ENCODE measurements around the gene THRA.

The THRA gene

GRCh38 chr17:40104594-40105486 is 42.1 kb downstream of the THRA start:
- no peaks in the 10 kb centered on the region for H3K9me3 Mint-ChIP-seq
- peaks cover 96% of the 10 kb centered on the region for H3K4me1 Mint-ChIP-seq (ENCODE audit: low read depth)
- H3K36me3 Mint-ChIP-seq (ENCODE audit: low read depth), result no peaks in the 10 kb centered on the region
- H3K27ac Mint-ChIP-seq, result peak overlapping the region; percentile 12
- no peaks in the 10 kb centered on the region for H3K27me3 Mint-ChIP-seq
- no peak overlapping the region for H3K4me3 Mint-ChIP-seq

- Mint-ChIP-seq H3K4me3 (no peak overlapping the region), H3K27me3 (no peaks in the 10 kb centered on the region), H3K4me1 (ENCODE audit: low read depth) (peaks cover 93% of the 10 kb centered on the region), H3K27ac (peak overlapping the region; percentile 16), H3K9me3 (no peaks in the 10 kb centered on the region), H3K36me3 (ENCODE audit: low read depth) (no peaks in the 10 kb centered on the region)
These were observed 43.3 kb downstream of the THRA start for GRCh38 chr17:40105861-40106759.

- Mint-ChIP-seq H3K36me3 (ENCODE audit: low read depth) (no peaks in the 10 kb centered on the region), H3K4me1 (ENCODE audit: low read depth) (peaks cover 93% of the 10 kb centered on the region), H3K27me3 (no peaks in the 10 kb centered on the region), H3K4me3 (no peak overlapping the region), H3K27ac (peak overlapping the region; percentile 16), H3K9me3 (no peaks in the 10 kb centered on the region)
These were observed 44.2 kb downstream of the THRA start for GRCh38 chr17:40106760-40107521.

- Mint-ChIP-seq H3K36me3 (ENCODE audit: low read depth) (no peaks in the 10 kb centered on the region), H3K27ac (peak overlapping the region; percentile 90), H3K9me3 (no peaks in the 10 kb centered on the region), H3K27me3 (no peaks in the 10 kb centered on the region), H3K4me3 (peak overlapping the region; percentile 57), H3K4me1 (ENCODE audit: low read depth) (peaks cover 96% of the 10 kb centered on the region)
These were observed 44.9 kb downstream of the THRA start for GRCh38 chr17:40107522-40108174.

- Mint-ChIP-seq H3K4me1 (ENCODE audit: low read depth) (peaks cover 95% of the 10 kb centered on the region), H3K4me3 (no peak overlapping the region), H3K27me3 (no peaks in the 10 kb centered on the region), H3K27ac (peak overlapping the region; percentile 90), H3K36me3 (ENCODE audit: low read depth) (no peaks in the 10 kb centered on the region), H3K9me3 (no peaks in the 10 kb centered on the region)
These were observed 46.4 kb downstream of the THRA start for GRCh38 chr17:40108970-40109824.

- Mint-ChIP-seq H3K27me3 (no peaks in the 10 kb centered on the region), H3K9me3 (no peaks in the 10 kb centered on the region), H3K4me1 (ENCODE audit: low read depth) (peaks cover 84% of the 10 kb centered on the region), H3K36me3 (ENCODE audit: low read depth) (no peaks in the 10 kb centered on the region), H3K27ac (no peak overlapping the region), H3K4me3 (no peak overlapping the region)
These were observed 47.5 kb downstream of the THRA start for GRCh38 chr17:40110026-40110845.

- H3K27ac Mint-ChIP-seq, result peak overlapping the region; percentile 90
- peak overlapping the region; percentile 40 for H3K4me3 Mint-ChIP-seq
- no peaks in the 10 kb centered on the region for H3K9me3 Mint-ChIP-seq
- peaks cover 72% of the 10 kb centered on the region for H3K4me1 Mint-ChIP-seq (ENCODE audit: low read depth)
- H3K36me3 Mint-ChIP-seq (ENCODE audit: low read depth), result no peaks in the 10 kb centered on the region
- H3K27me3 Mint-ChIP-seq, result no peaks in the 10 kb centered on the region
These were observed 48.7 kb downstream of the THRA start for GRCh38 chr17:40111221-40112128.

- Mint-ChIP-seq H3K27me3 (no peaks in the 10 kb centered on the region), H3K9me3 (no peaks in the 10 kb centered on the region), H3K27ac (peak overlapping the region; percentile 90), H3K36me3 (ENCODE audit: low read depth) (no peaks in the 10 kb centered on the region), H3K4me3 (peak overlapping the region; percentile 40), H3K4me1 (ENCODE audit: low read depth) (peaks cover 64% of the 10 kb centered on the region)
These were observed 49.5 kb downstream of the THRA start for GRCh38 chr17:40112191-40112711.

- Mint-ChIP-seq H3K27me3 (no peaks in the 10 kb centered on the region), H3K36me3 (ENCODE audit: low read depth) (no peaks in the 10 kb centered on the region), H3K4me1 (ENCODE audit: low read depth) (peaks cover 59% of the 10 kb centered on the region), H3K27ac (peak overlapping the region; percentile 90), H3K4me3 (peak overlapping the region; percentile 79), H3K9me3 (no peaks in the 10 kb centered on the region)
These were observed 49.9 kb downstream of the THRA start for GRCh38 chr17:40112718-40113109.

- Mint-ChIP-seq H3K36me3 (ENCODE audit: low read depth) (no peaks in the 10 kb centered on the region), H3K27ac (peak overlapping the region; percentile 90), H3K4me3 (peak overlapping the region; percentile 79), H3K4me1 (ENCODE audit: low read depth) (peaks cover 53% of the 10 kb centered on the region), H3K9me3 (no peaks in the 10 kb centered on the region), H3K27me3 (no peaks in the 10 kb centered on the region)
These were observed 50.5 kb downstream of the THRA start for GRCh38 chr17:40113110-40113906.

- Mint-ChIP-seq H3K4me1 (ENCODE audit: low read depth) (peaks cover 50% of the 10 kb centered on the region), H3K9me3 (no peaks in the 10 kb centered on the region), H3K4me3 (peak overlapping the region; percentile 79), H3K36me3 (ENCODE audit: low read depth) (no peaks in the 10 kb centered on the region), H3K27me3 (no peaks in the 10 kb centered on the region), H3K27ac (peak overlapping the region; percentile 90)
These were observed 51.1 kb downstream of the THRA start for GRCh38 chr17:40113907-40114245.

Measured in stimulated activated naive CD8-positive, alpha-beta T cell treated with anti-CD3 and anti-CD28 coated beads, Interleukin-15, Interleukin-2, amounts not matched to agents 100 ng/mL and 50 ng/mL, for 24 hours (primary cell).